GM13977 (cell line): ENCODE measurements around the gene ZNF664.

Experiments
- DNase-seq: peaks from one replicate; pipeline ENCODE4 v3.0.0; 2012; ENCODE audit warnings: low spot score
- CTCF ChIP-seq: IDR thresholded peaks from 2 replicates; pipeline ENCODE4 v1.5.1; 2012; ENCODE audit warnings: mild to moderate bottlenecking, control low read depth; ENCODE audit not compliant: insufficient read depth; ENCODE audit errors: extremely low read depth, missing control alignments
- in situ Hi-C: fragments of 300-500 bp; cut with MboI; formaldehyde crosslinking; loops from one replicate; pipeline ENCODE4 v1.12.0; 2022; ENCODE audit warnings: low sequenced_read_pairs, low pct_unique_long_range_greater_than_20kb, mixed read lengths, inconsistent platforms; ENCODE audit not compliant: unreplicated experiment

ZNF664 gene

DNA sequence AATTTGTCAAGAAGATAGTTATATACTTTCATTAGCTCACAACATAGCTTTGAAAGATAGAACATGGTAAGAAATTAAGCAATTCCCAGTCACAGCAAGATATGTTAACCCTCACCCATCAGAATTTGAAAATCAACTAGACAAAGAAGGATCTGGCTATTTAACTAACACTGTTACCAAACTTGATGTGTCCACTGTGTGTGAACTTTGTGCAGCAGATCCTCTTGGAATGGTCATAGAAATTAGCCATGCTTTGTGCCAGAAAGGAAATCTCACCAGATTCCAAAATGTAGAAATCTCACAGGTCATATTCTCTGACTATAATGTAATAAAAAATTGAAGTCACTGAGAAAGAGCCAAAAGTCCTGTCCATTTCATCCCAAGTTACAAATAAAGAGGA is 46.1 kb downstream of the ZNF664 start:
- in situ Hi-C loops = no loop called here
- TF ChIP-seq CTCF = no peak
- DNase-seq = no peak

DNA sequence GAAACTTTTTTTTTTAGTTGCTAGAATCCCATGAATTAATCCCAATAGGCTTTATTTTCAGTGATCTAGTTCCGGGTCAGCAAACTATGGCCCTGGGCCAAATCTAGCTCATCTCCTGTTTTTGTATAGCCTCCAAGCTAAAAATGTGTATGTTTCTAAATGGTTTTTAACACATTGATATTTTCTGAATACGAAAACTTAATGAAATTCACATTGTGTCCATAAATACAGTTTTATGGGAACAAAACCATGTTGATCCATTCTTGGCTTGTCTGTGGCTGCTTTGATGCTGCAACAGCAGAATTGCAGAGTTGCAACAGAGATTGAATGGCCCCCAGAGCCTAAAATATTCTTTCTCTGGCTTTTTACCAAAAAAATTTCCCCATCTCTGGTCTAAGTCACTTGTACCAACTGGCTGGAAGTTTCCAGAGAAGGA is 47.5 kb downstream of the ZNF664 start:
- TF ChIP-seq CTCF = no peak
- in situ Hi-C loops = no loop called here
- no peak for DNase-seq

GRCh38 chr12:124021007-124021406 is 48.0 kb downstream of the ZNF664 start:
- no peak for TF ChIP-seq CTCF
- in situ Hi-C loops = no loop called here
- DNase-seq = no peak

DNA sequence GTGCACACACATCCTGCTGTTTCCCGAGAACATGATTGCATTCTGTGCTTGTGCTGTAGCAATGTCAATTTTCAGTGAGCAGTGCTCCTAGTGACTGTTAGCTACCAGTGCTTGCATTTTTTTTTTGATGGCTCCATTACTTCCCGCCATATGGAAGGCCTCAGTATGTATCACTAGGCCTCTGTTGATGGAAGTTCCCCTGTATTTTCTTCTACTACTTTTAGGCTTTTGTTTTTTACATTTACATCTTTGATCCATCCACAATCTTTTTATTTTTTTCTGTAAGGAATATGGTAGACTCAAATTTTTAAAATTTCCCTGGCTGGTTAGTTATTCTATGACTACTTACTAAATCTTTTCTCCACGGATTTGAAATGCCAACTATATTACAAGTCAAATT is 49.1 kb downstream of the ZNF664 start:
- DNase-seq = no peak
- in situ Hi-C loops = no loop called here
- TF ChIP-seq CTCF = no peak

DNA sequence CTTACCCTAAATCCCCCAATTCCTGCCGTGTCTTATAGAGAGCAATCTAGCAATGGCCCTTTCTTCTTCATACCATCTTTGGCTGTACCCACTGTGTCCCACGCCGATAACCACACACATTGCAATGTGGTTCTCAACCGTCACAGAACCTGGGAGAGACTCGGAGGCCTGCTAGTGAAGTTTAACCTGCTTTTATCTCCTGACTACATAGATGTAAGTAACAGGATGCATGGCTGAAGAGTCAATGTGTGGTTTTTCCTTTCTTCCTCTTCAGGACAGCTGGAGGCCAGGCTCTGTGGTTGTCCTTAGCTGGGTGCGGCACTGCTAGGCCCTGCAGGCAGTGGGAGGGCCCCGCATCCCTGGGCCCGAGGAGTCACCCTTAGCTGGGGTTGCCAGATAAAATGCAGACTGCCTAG is 51.3 kb downstream of the ZNF664 start:
- in situ Hi-C loops = no loop called here
- DNase-seq = no peak
- no peak for TF ChIP-seq CTCF

- TF ChIP-seq CTCF = no peak
- no peak for DNase-seq
- in situ Hi-C loops = loop anchor here (25.0 kb wide), 1 partner anchor 288 kb away; no protein-coding TSS in a partner anchor
These were observed 51.8 kb downstream of the ZNF664 start for GRCh38 chr12:124024776-124025175.

DNA sequence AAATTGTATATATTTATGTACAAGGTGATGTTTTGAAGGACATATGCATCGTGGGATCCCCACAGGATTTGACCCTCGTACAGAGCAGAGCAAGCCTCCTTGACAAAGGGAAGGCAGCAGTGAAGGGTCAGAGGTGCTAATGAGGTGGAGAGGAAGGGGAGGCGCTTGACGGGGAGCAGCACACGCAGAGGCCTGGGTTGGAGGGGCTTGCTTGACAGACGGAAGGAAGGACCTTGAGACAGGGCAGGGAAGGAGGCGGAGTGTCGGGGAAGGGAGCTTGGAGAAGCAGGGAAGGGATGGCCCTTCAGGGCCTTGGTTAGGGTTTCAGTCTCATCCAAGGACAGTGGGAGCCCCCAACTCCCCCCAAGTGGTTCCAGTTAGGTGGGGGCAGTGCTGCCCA is 52.6 kb downstream of the ZNF664 start:
- no peak for DNase-seq
- in situ Hi-C loops = loop anchor here (25.0 kb wide), 1 partner anchor 287 kb away; no protein-coding TSS in a partner anchor
- no peak for TF ChIP-seq CTCF
